GM23338 (cell line): ENCODE measurements around the gene TBC1D32. TPM values are rescaled to one million over a fixed set of nuclear protein-coding genes. Genes with fewer than 3 reads are reported as not detected.

ENCODE experiments used
- ATAC-seq: fragments of 200-7000 bp; cut with Tn5 transposase; 3 replicates; pipeline ENCODE4 v1.9.1; 2020
- DNase-seq: peaks from one replicate; pipeline ENCODE4 v3.0.0-alpha.2; 2015; ENCODE audit warnings: low spot score
- H2AFZ ChIP-seq: fragments of 200-600 bp; sonication (generic); 2 replicates; pipeline ENCODE4 v1.8.0; 2016; ENCODE audit warnings: antibody characterized with exemption, mild to moderate bottlenecking, moderate library complexity
- H3F3A ChIP-seq: fragments of 200-600 bp; sonication (generic); replicated peaks from 2 replicates; pipeline ENCODE4 v1.8.0; 2017; ENCODE audit warnings: antibody characterized with exemption, mixed run types, low read depth
- H3K27ac ChIP-seq: fragments of 200-600 bp; sonication (generic); 2 replicates; pipeline ENCODE4 v1.6.1; 2016; ENCODE audit warnings: low read depth
- H3K27me3 ChIP-seq: fragments of 200-600 bp; sonication (generic); 2 replicates; pipeline ENCODE4 v1.8.0; 2016; ENCODE audit warnings: mild to moderate bottlenecking, mixed run types, moderate library complexity; ENCODE audit not compliant: insufficient read depth
- H3K36me3 ChIP-seq: fragments of 200-600 bp; sonication (generic); 2 replicates; pipeline ENCODE4 v1.8.0; 2016; ENCODE audit warnings: mild to moderate bottlenecking; ENCODE audit not compliant: insufficient read depth
- H3K4me1 ChIP-seq: fragments of 200-600 bp; sonication (generic); 2 replicates; pipeline ENCODE4 v1.8.0; 2016; ENCODE audit warnings: mild to moderate bottlenecking, moderate library complexity; ENCODE audit not compliant: insufficient read depth
- H3K4me2 ChIP-seq: fragments of 200-600 bp; sonication (generic); 2 replicates; pipeline ENCODE4 v1.7.1; 2017; ENCODE audit warnings: mixed run types
- H3K4me3 ChIP-seq: fragments of 200-600 bp; sonication (generic); 2 replicates; pipeline ENCODE4 v1.6.1; 2016; ENCODE audit warnings: mixed run types
- H3K79me2 ChIP-seq: fragments of 200-600 bp; sonication (generic); replicated peaks from 2 replicates; pipeline ENCODE4 v1.8.0; 2017; ENCODE audit warnings: mild to moderate bottlenecking; ENCODE audit not compliant: insufficient read depth
- H3K9me2 ChIP-seq: fragments of 200-600 bp; sonication (generic); 2 replicates; pipeline ENCODE4 v1.8.0; 2017; ENCODE audit not compliant: insufficient read depth
- H4K20me1 ChIP-seq: fragments of 200-600 bp; sonication (generic); replicated peaks from 2 replicates; pipeline ENCODE4 v1.8.0; 2017; ENCODE audit warnings: mild to moderate bottlenecking; ENCODE audit not compliant: insufficient read depth
- H3K27ac Mint-ChIP-seq: 2 replicates; pipeline ENCODE4 v1.8.0; 2020; ENCODE audit warnings: inconsistent platforms, mild to moderate bottlenecking, moderate library complexity, mixed read lengths
- H3K27me3 Mint-ChIP-seq: 3 replicates; pipeline ENCODE4 v1.8.0; 2022; ENCODE audit warnings: low read depth, mild to moderate bottlenecking, moderate library complexity, mixed read lengths, inconsistent platforms; ENCODE audit not compliant: insufficient read depth, poor library complexity
- H3K36me3 Mint-ChIP-seq: 3 replicates; pipeline ENCODE4 v1.8.0; 2021; ENCODE audit warnings: low read depth, mild to moderate bottlenecking, inconsistent platforms, moderate library complexity, mixed read lengths
- H3K4me1 Mint-ChIP-seq: 3 replicates; pipeline ENCODE4 v1.8.0; 2020; ENCODE audit warnings: mild to moderate bottlenecking, inconsistent platforms, mixed read lengths
- H3K4me3 Mint-ChIP-seq: 3 replicates; pipeline ENCODE4 v1.8.0; 2021; ENCODE audit warnings: moderate library complexity, mild to moderate bottlenecking, inconsistent platforms, mixed read lengths
- H3K9me3 Mint-ChIP-seq: 3 replicates; pipeline ENCODE4 v1.8.0; 2020; ENCODE audit warnings: moderate library complexity, mild to moderate bottlenecking, inconsistent platforms, mixed read lengths
- CREB1 ChIP-seq: fragments of 250-450 bp; sonication (Bioruptor Pico); IDR thresholded peaks from 2 replicates; pipeline ENCODE4 v1.5.0; 2020; ENCODE audit warnings: low read depth, mild to moderate bottlenecking, moderate library complexity
- CTCF ChIP-seq, 2 experiments: fragments of 200-600 bp in 1 of 2; sonication (generic) in 1 of 2; conservative IDR thresholded peaks; 2 replicates each; pipeline versions ENCODE4 v1.5.1 to v1.6.1; 2016 to 2017; ENCODE audit warnings: antibody characterized with exemption in 2 of 2, low read depth in 2 of 2, mild to moderate bottlenecking in 2 of 2, moderate library complexity in 1 of 2
- ETS1 ChIP-seq: IDR thresholded peaks from 2 replicates; pipeline ENCODE4 v1.6.1; 2016; ENCODE audit warnings: antibody characterized with exemption
- EZH2 ChIP-seq: fragments of 200-600 bp; sonication (generic); IDR thresholded peaks from one replicate; pipeline ENCODE4 v1.8.0; 2017; ENCODE audit warnings: antibody characterized with exemption, mild to moderate bottlenecking, low read depth; ENCODE audit not compliant: unreplicated experiment
- EZH2phosphoT487 ChIP-seq: fragments of 200-600 bp; sonication (generic); IDR thresholded peaks from one replicate; pipeline ENCODE4 v1.8.1; 2018; ENCODE audit warnings: antibody characterized with exemption; ENCODE audit not compliant: unreplicated experiment
- POLR2AphosphoS5 ChIP-seq: IDR thresholded peaks from 2 replicates; pipeline ENCODE4 v1.6.1; 2016; ENCODE audit warnings: antibody characterized with exemption, low read depth
- STAT1 ChIP-seq: IDR thresholded peaks from one replicate; pipeline ENCODE4 v1.6.1; 2016; ENCODE audit warnings: antibody characterized with exemption; ENCODE audit not compliant: unreplicated experiment
- ZNF114 ChIP-seq: fragments of 250-450 bp; sonication (Bioruptor Pico); IDR thresholded peaks from 2 replicates; pipeline ENCODE4 v1.5.0; 2020; ENCODE audit warnings: mild to moderate bottlenecking, moderate library complexity
- ZNF331 ChIP-seq: fragments of 250-450 bp; sonication (Bioruptor Pico); IDR thresholded peaks from 2 replicates; pipeline ENCODE4 v1.5.0; 2020; ENCODE audit warnings: low read depth, mild to moderate bottlenecking, moderate library complexity
- ZNF462 ChIP-seq: fragments of 250-450 bp; sonication (Bioruptor Pico); IDR thresholded peaks from 2 replicates; pipeline ENCODE4 v1.5.0; 2020; ENCODE audit warnings: mild to moderate bottlenecking, moderate library complexity
- polyA plus RNA-seq: library from polyadenylated mRNA; unstranded; fragments of >200 nt; fragmentation: Nextera tagmentation; extraction: Ambion mirVana; gene quantifications from 2 replicates; pipeline ENCODE4 v1.2.1, GENCODE V29; 2016
- total RNA-seq: library from RNA; depleted of rRNA; stranded (reverse); fragments of >200 nt; shearing (Covaris generic); gene quantifications from 2 replicates; pipeline ENCODE4 v1.2.3, GENCODE V29; 2014

Gene TBC1D32
- total and polyA plus RNA-seq, 2 experiments from 2014 or later, result 8.9 to 10.4 TPM

- TF ChIP-seq ZNF462 (CRISPR knock-in tag) (no peak), ETS1 (no peak), EZH2phosphoT487 (no peak)
Observed at GRCh38 chr6:121236984-121237383, 97.3 kb downstream of the TBC1D32 start (continued).

- no peaks in the 10 kb centered on the region for H4K20me1 ChIP-seq
- no peaks in the 10 kb centered on the region for H3K27me3 Mint-ChIP-seq
- TF ChIP-seq CREB1 (no peak), ZNF114 (CRISPR knock-in tag) (no peak), ZNF331 (CRISPR knock-in tag) (no peak), EZH2 (no peak), POLR2AphosphoS5 (no peak), STAT1 (no peak), ETS1 (no peak), CTCF (conservative IDR thresholded peaks at IDR 0.05; ENCODE audit: low read depth in 2 of 2) (no peak), EZH2phosphoT487 (no peak)
- no peaks in the 10 kb centered on the region for H3K79me2 ChIP-seq
- no peaks in the 10 kb centered on the region for H3K27me3 ChIP-seq
- no peaks in the 10 kb centered on the region for H3K9me2 ChIP-seq
- no peak overlapping the region for H3K27ac ChIP-seq
- peaks cover 11% of the 10 kb centered on the region; the same call in 2 of the 3 replicates for H3K36me3 Mint-ChIP-seq
- H3K9me3 Mint-ChIP-seq, result no peaks in the 10 kb centered on the region
- no peak overlapping the region for H3K4me3 ChIP-seq
- no peak overlapping the region for H2AFZ ChIP-seq
- no peaks in the 10 kb centered on the region for H3K36me3 ChIP-seq
- ATAC-seq (no peak), DNase-seq (no peak)
- H3K4me1 Mint-ChIP-seq, result peaks cover 4% of the 10 kb centered on the region; the same call in 1 of the 3 replicates
- H3K4me3 Mint-ChIP-seq, result no peak overlapping the region
- H3K4me1 ChIP-seq, result no peaks in the 10 kb centered on the region
- H3K27ac Mint-ChIP-seq, result peak overlapping the region; percentile 64
- H3K4me2 ChIP-seq, result no peak overlapping the region
- H3F3A ChIP-seq, result no peaks in the 10 kb centered on the region
Observed at GRCh38 chr6:121235386-121235785, 98.9 kb downstream of the TBC1D32 start.
